A549 (cell line): Measurements from ENCODE around the gene FRYL.
"Not testable (repeated sequence)": the region's sequence is repeated elsewhere in the genome, so short reads cannot be mapped to it uniquely, and the experiment has no call there.

Source experiments
- CEBPB ChIP-seq, 2 experiments: fragments of >200 bp in 1 of 2; sonication (Bioruptor Twin) in 1 of 2; formaldehyde crosslinking in 1 of 2; IDR thresholded peaks; 2 replicates each; pipeline ENCODE4 v1.6.1; 2012 to 2016
- KDM5A ChIP-seq: fragments of 200-600 bp; sonication (generic); IDR thresholded peaks from 2 replicates; pipeline ENCODE4 v1.6.1; 2016; ENCODE audit warnings: antibody characterized with exemption, mild to moderate bottlenecking
- MAZ ChIP-seq: fragments of 150-350 bp; IDR thresholded peaks from 2 replicates; pipeline ENCODE4 v1.6.1; 2014; ENCODE audit warnings: antibody characterized with exemption, low read depth, low read length, borderline replicate concordance
- NR3C1 ChIP-seq: fragments of >200 bp; sonication (Bioruptor Twin); formaldehyde crosslinking; IDR thresholded peaks from 3 replicates; pipeline ENCODE4 v1.6.1; 2017
- PBX3 ChIP-seq: IDR thresholded peaks from 2 replicates; pipeline ENCODE4 v1.6.1; 2012
- POLR2A ChIP-seq: IDR thresholded peaks from 2 replicates; pipeline ENCODE4 v1.6.1; 2012; ENCODE audit warnings: mild to moderate bottlenecking, low read length
- RFX5 ChIP-seq: fragments of 450-650 bp; IDR thresholded peaks from 2 replicates; pipeline ENCODE4 v1.7.1; 2014; ENCODE audit warnings: antibody characterized with exemption, mild to moderate bottlenecking, moderate library complexity
- TF ChIP-seq, protein P1 (sequence below): fragments of >200 bp; sonication (Bioruptor Twin); formaldehyde crosslinking; IDR thresholded peaks from 3 replicates; pipeline ENCODE4 v1.5.1; 2016
- TF ChIP-seq, protein P2 (sequence below): IDR thresholded peaks from 2 replicates; pipeline ENCODE4 v1.6.1; 2012
- TF ChIP-seq, protein P3 (sequence below): fragments of 450-650 bp; IDR thresholded peaks from 2 replicates; pipeline ENCODE4 v1.6.1; 2014; ENCODE audit warnings: antibody characterized with exemption

DNA sequence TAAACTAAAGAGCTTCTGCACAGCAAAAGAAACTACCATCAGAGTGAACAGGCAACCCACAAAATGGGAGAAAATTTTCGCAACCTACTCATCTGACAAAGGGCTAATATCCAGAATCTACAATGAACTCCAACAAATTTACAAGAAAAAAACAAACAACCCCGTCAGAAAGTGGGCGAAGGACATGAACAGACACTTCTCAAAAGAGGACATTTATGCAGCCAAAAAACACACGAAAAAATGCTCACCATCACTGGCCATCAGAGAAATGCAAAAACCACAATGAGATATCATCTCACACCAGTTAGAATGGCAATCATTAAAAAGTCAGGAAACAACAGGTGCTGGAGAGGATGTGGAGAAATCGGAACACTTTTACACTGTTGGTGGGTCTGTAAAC lies 63.8 kb downstream of the FRYL start:
- TF ChIP-seq, protein P1, sequence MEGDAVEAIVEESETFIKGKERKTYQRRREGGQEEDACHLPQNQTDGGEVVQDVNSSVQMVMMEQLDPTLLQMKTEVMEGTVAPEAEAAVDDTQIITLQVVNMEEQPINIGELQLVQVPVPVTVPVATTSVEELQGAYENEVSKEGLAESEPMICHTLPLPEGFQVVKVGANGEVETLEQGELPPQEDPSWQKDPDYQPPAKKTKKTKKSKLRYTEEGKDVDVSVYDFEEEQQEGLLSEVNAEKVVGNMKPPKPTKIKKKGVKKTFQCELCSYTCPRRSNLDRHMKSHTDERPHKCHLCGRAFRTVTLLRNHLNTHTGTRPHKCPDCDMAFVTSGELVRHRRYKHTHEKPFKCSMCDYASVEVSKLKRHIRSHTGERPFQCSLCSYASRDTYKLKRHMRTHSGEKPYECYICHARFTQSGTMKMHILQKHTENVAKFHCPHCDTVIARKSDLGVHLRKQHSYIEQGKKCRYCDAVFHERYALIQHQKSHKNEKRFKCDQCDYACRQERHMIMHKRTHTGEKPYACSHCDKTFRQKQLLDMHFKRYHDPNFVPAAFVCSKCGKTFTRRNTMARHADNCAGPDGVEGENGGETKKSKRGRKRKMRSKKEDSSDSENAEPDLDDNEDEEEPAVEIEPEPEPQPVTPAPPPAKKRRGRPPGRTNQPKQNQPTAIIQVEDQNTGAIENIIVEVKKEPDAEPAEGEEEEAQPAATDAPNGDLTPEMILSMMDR: not testable (repeated sequence)
- not testable (repeated sequence) for TF ChIP-seq NR3C1; CEBPB (IDR thresholded peaks at IDR 0.05); PBX3; KDM5A; RFX5; MAZ; POLR2A
- TF ChIP-seq, protein P2, sequence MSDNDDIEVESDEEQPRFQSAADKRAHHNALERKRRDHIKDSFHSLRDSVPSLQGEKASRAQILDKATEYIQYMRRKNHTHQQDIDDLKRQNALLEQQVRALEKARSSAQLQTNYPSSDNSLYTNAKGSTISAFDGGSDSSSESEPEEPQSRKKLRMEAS: not testable (repeated sequence)
- TF ChIP-seq, protein P3, sequence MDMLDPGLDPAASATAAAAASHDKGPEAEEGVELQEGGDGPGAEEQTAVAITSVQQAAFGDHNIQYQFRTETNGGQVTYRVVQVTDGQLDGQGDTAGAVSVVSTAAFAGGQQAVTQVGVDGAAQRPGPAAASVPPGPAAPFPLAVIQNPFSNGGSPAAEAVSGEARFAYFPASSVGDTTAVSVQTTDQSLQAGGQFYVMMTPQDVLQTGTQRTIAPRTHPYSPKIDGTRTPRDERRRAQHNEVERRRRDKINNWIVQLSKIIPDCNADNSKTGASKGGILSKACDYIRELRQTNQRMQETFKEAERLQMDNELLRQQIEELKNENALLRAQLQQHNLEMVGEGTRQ: not testable (repeated sequence)
